ENCODE results near the gene TRABD2B.

Gene TRABD2B

DNA sequence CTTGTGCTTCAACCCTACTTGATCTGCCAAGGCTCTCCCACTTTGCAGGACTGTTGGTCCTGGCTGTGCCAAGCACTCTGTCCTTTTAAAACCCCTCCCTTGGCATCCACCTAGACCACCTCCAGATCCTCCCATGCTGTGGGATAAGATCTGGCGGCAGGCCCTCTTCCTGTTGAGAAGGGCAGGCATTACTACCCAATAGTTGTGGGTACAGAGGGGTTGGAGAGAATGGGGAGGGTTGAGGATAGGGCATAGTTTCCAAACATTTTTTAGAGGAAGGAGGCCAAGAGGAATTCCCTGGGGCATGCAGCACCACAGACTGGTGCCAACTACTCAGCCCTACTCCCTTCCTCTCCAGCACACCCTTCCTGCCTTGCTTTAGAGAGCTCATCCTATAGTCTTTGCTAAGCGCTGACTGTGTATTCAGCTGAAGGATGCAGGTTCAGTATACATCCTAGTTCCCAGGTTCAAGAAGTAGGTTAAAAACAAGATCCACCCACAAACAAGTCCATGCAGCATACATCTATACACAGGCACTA lies 70.7 kb downstream of the TRABD2B start:
- H3K4me3 ChIP-seq (ENCODE audit: severe bottlenecking): no peak overlapping the region
- no peaks in the 10 kb centered on the region for H3K4me1 ChIP-seq (ENCODE audit: insufficient read depth, poor library complexity, severe bottlenecking)
- H3K27ac ChIP-seq (ENCODE audit: poor library complexity, severe bottlenecking): no peak overlapping the region
- DNase-seq (ENCODE audit: low spot score) (no peak), ATAC-seq (ENCODE audit: low read depth) (no peak)
- TF ChIP-seq, protein P1, sequence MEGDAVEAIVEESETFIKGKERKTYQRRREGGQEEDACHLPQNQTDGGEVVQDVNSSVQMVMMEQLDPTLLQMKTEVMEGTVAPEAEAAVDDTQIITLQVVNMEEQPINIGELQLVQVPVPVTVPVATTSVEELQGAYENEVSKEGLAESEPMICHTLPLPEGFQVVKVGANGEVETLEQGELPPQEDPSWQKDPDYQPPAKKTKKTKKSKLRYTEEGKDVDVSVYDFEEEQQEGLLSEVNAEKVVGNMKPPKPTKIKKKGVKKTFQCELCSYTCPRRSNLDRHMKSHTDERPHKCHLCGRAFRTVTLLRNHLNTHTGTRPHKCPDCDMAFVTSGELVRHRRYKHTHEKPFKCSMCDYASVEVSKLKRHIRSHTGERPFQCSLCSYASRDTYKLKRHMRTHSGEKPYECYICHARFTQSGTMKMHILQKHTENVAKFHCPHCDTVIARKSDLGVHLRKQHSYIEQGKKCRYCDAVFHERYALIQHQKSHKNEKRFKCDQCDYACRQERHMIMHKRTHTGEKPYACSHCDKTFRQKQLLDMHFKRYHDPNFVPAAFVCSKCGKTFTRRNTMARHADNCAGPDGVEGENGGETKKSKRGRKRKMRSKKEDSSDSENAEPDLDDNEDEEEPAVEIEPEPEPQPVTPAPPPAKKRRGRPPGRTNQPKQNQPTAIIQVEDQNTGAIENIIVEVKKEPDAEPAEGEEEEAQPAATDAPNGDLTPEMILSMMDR (IDR thresholded peaks at IDR 0.05; ENCODE audit: poor library complexity, severe bottlenecking): no peak
- H3K9me3 ChIP-seq (ENCODE audit: severe bottlenecking): no peaks in the 10 kb centered on the region
- H3K27me3 ChIP-seq (ENCODE audit: insufficient read depth, poor library complexity, severe bottlenecking): no peaks in the 10 kb centered on the region
- H3K36me3 ChIP-seq (ENCODE audit: low read depth): no peaks in the 10 kb centered on the region

DNA sequence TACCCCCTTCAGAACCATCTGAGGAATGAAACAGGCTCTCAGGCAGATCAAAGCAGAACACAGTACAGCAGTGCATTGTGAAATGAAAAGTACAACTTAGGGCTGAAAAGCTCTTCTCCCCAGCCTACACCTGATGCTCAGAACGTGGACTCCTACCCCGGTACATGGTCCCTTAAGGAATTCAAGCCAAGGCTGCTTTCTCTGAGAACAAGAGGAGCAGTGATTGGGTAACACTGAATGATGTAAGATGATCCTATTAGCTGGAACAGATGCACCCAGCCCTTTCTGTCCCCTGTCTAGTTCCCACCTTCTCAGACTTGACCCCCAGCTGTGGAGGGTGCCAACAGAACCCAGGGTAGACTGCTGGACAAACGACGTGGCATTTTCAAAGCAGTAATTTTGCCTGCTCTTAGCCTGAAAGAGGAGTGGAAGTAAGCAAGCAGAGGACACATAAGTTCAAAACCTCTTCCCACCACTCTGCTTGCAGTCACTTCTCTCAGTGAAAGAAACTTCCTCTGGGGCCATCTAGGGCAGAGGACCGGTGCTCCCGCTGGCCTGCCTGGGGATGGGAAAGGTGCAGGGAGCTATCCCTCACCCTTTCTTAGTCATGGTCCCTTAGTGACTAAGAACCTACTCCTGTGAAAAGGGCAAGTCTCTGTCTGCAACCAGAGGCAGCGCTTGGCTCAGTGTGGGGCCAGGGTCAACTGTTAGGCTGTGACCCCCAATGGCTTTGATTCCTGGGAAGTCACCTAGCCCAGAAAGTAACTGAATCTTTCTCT lies 72.7 kb downstream of the TRABD2B start:
- Histone ChIP-seq H3K9me3 (ENCODE audit: severe bottlenecking) (no peaks in the 10 kb centered on the region), H3K4me3 (ENCODE audit: severe bottlenecking) (no peak overlapping the region), H3K4me1 (ENCODE audit: insufficient read depth, poor library complexity, severe bottlenecking) (no peaks in the 10 kb centered on the region), H3K27ac (ENCODE audit: poor library complexity, severe bottlenecking) (no peak overlapping the region), H3K27me3 (ENCODE audit: insufficient read depth, poor library complexity, severe bottlenecking) (no peaks in the 10 kb centered on the region), H3K36me3 (ENCODE audit: low read depth) (no peaks in the 10 kb centered on the region)
- TF ChIP-seq, protein P1 (IDR thresholded peaks at IDR 0.05; ENCODE audit: poor library complexity, severe bottlenecking): no peak
- no peak for ATAC-seq (ENCODE audit: low read depth)
- DNase-seq (ENCODE audit: low spot score): no peak

DNA sequence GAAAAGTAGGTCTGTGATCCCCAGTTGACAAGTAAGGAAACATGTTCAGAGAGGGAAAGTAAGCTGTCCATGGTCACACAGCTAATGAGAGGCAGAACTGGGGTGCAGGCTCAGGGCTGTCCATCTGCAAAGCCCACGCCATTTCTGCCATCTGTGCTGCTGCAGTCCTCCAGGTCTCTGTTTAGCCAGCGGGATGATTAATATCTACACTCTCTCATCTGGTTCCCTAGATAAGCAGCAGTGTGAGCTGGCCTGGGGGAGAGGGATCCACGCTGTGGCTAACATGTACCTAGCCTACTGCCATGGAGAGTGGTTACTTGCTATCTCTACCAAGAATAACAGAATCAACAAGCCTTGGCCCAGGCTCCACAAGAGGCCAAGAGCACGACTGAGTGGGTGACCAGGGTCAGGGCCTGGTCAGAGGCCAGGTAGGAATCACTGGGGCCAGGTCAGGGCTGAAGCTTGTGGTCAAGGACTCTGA lies 75.2 kb downstream of the TRABD2B start:
- Histone ChIP-seq H3K4me3 (ENCODE audit: severe bottlenecking) (no peak overlapping the region), H3K4me1 (ENCODE audit: insufficient read depth, poor library complexity, severe bottlenecking) (no peaks in the 10 kb centered on the region), H3K9me3 (ENCODE audit: severe bottlenecking) (no peaks in the 10 kb centered on the region), H3K36me3 (ENCODE audit: low read depth) (no peaks in the 10 kb centered on the region), H3K27ac (ENCODE audit: poor library complexity, severe bottlenecking) (no peak overlapping the region), H3K27me3 (ENCODE audit: insufficient read depth, poor library complexity, severe bottlenecking) (no peaks in the 10 kb centered on the region)
- TF ChIP-seq, protein P1 (IDR thresholded peaks at IDR 0.05; ENCODE audit: poor library complexity, severe bottlenecking): no peak
- DNase-seq (ENCODE audit: low spot score) (no peak), ATAC-seq (ENCODE audit: low read depth) (no peak)

DNA sequence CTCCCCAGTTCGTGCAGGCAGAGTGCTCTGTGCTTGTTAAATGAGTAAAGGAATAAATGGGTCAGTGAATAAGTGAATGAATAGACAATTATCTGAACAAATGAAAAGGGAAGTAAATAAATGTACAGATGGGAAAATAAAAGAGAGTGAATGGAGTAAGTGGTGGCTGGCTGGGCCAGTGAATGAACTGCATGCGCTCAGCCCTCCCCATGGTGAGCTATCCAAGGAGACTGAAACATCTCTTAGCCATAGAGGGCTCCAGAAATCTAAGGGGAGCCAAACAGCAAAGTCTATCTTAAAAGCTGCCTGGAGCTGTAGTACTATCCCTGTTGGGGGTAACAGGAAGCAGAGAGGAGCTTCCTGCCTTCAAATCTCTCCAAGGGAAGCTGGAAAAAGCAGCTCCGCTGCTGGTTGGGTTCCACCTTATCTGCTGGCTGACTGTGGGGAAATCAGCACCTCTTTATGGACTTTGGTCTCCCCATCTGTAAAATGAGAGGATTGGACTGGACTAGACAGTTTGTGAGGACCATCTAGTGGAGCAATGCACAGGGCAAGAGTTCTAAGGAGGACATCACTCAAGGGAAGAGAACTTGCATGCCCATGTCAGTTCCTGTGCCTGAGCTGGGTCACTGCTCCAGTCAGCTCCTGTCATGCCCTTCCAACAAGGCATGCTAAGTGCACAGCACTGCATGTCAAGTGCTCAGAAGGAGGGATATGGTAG lies 77.9 kb downstream of the TRABD2B start:
- Histone ChIP-seq H3K27me3 (ENCODE audit: insufficient read depth, poor library complexity, severe bottlenecking) (no peaks in the 10 kb centered on the region), H3K4me3 (ENCODE audit: severe bottlenecking) (no peak overlapping the region), H3K27ac (ENCODE audit: poor library complexity, severe bottlenecking) (no peak overlapping the region), H3K4me1 (ENCODE audit: insufficient read depth, poor library complexity, severe bottlenecking) (no peaks in the 10 kb centered on the region), H3K36me3 (ENCODE audit: low read depth) (no peaks in the 10 kb centered on the region), H3K9me3 (ENCODE audit: severe bottlenecking) (no peaks in the 10 kb centered on the region)
- DNase-seq (ENCODE audit: low spot score) (no peak), ATAC-seq (ENCODE audit: low read depth) (peak; percentile 20; the same call in 1 of the 3 replicates)
- TF ChIP-seq, protein P1 (IDR thresholded peaks at IDR 0.05; ENCODE audit: poor library complexity, severe bottlenecking): no peak

Data from RWPE2 (cell line).